HEK293 (cell line): ENCODE results near the gene MED20.

Experiments
- CTCF ChIA-PET: fragments of 350-600 bp; formaldehyde crosslinking; extraction: SDS; loops from one replicate; lab custom pipeline; 2021; ENCODE audit warnings: antibody characterized with exemption; lab: Yijun Ruan, JAX
- POLR2A ChIA-PET: fragments of 300-600 bp; formaldehyde crosslinking; extraction: SDS; loops from one replicate; lab custom pipeline; 2020; ENCODE audit warnings: antibody characterized with exemption, inconsistent platforms; lab: Yijun Ruan, JAX
- H3K27ac ChIP-seq: fragments of 200-500 bp; sonication (Bioruptor generic); 2 replicates; pipeline ENCODE4 v1.5.1; 2014; ENCODE audit warnings: low read depth, low read length, control low read depth, inconsistent platforms; ENCODE audit errors: extremely low read depth
- H3K36me3 ChIP-seq, 2 experiments: fragments of 200-500 bp in 1 of 2; sonication (Bioruptor generic) in 1 of 2; 1 replicate in 1 of 2; 2 replicates in 1 of 2; pipeline ENCODE4 v1.5.1; 2014 to 2017; ENCODE audit warnings: inconsistent platforms in 2 of 2, low read length in 2 of 2; ENCODE audit not compliant: control insufficient read depth in 2 of 2, insufficient read depth in 1 of 2
- H3K4me1 ChIP-seq: fragments of 200-500 bp; sonication (Bioruptor generic); 2 replicates; pipeline ENCODE4 v1.5.1; 2014; ENCODE audit warnings: mild to moderate bottlenecking, low read length, inconsistent platforms; ENCODE audit not compliant: control insufficient read depth, insufficient read depth
- H3K4me3 ChIP-seq: 2 replicates; pipeline ENCODE4 v1.5.1; 2011; ENCODE audit warnings: low read depth, mild to moderate bottlenecking, control low read depth, low read length, moderate library complexity
- H3K9me3 ChIP-seq: fragments of 200-500 bp; sonication (Bioruptor generic); 2 replicates; pipeline ENCODE4 v1.5.1; 2014; ENCODE audit warnings: low read depth, low read length, inconsistent platforms; ENCODE audit not compliant: control insufficient read depth, insufficient read depth
- BCL6B ChIP-seq: fragments of 450-650 bp; formaldehyde crosslinking; IDR thresholded peaks from 2 replicates; pipeline ENCODE4 v1.5.1; 2017; ENCODE audit warnings: missing biosample characterization, missing genetic modification characterization
- EGR2 ChIP-seq: fragments of 450-650 bp; formaldehyde crosslinking; IDR thresholded peaks from 2 replicates; pipeline ENCODE4 v1.5.1; 2016; ENCODE audit warnings: low read depth, missing biosample characterization, missing genetic modification characterization
- FEZF1 ChIP-seq: fragments of 450-650 bp; formaldehyde crosslinking; IDR thresholded peaks from 2 replicates; pipeline ENCODE4 v1.5.1; 2016; ENCODE audit warnings: missing biosample characterization, missing genetic modification characterization
- GLIS2 ChIP-seq: fragments of 450-650 bp; formaldehyde crosslinking; IDR thresholded peaks from 2 replicates; pipeline ENCODE4 v1.5.1; 2016; ENCODE audit warnings: missing biosample characterization, missing genetic modification characterization
- OSR2 ChIP-seq: fragments of 450-650 bp; formaldehyde crosslinking; IDR thresholded peaks from 2 replicates; pipeline ENCODE4 v1.5.1; 2016; ENCODE audit warnings: missing biosample characterization, missing genetic modification characterization
- PRDM10 ChIP-seq: fragments of 450-650 bp; formaldehyde crosslinking; IDR thresholded peaks from 2 replicates; pipeline ENCODE4 v1.5.1; 2016; ENCODE audit warnings: missing biosample characterization, missing genetic modification characterization
- PRDM6 ChIP-seq: fragments of 450-650 bp; formaldehyde crosslinking; IDR thresholded peaks from 2 replicates; pipeline ENCODE4 v1.5.1; 2017; ENCODE audit warnings: missing biosample characterization, missing genetic modification characterization
- SP7 ChIP-seq: fragments of 450-650 bp; formaldehyde crosslinking; IDR thresholded peaks from 2 replicates; pipeline ENCODE4 v1.5.1; 2016; ENCODE audit warnings: missing biosample characterization, missing genetic modification characterization
- ZFP41 ChIP-seq: fragments of 450-650 bp; formaldehyde crosslinking; IDR thresholded peaks from 2 replicates; pipeline ENCODE4 v1.5.1; 2016; ENCODE audit warnings: missing biosample characterization, missing genetic modification characterization, borderline replicate concordance
- ZNF2 ChIP-seq: fragments of 450-650 bp; formaldehyde crosslinking; IDR thresholded peaks from 2 replicates; pipeline ENCODE4 v1.5.1; 2016; ENCODE audit warnings: missing biosample characterization, missing genetic modification characterization
- ZNF239 ChIP-seq: fragments of 450-650 bp; formaldehyde crosslinking; IDR thresholded peaks from 2 replicates; pipeline ENCODE4 v1.5.1; 2016; ENCODE audit warnings: missing biosample characterization, missing genetic modification characterization
- ZNF280D ChIP-seq: fragments of 450-650 bp; formaldehyde crosslinking; IDR thresholded peaks from 2 replicates; pipeline ENCODE4 v1.5.1; 2016; ENCODE audit warnings: missing biosample characterization, missing genetic modification characterization
- ZNF292 ChIP-seq: fragments of 450-650 bp; formaldehyde crosslinking; IDR thresholded peaks from 2 replicates; pipeline ENCODE4 v1.5.1; 2016; ENCODE audit warnings: low read depth, missing biosample characterization, missing genetic modification characterization, borderline replicate concordance
- ZNF324 ChIP-seq: fragments of 450-650 bp; formaldehyde crosslinking; IDR thresholded peaks from 2 replicates; pipeline ENCODE4 v1.5.1; 2016; ENCODE audit warnings: missing biosample characterization, missing genetic modification characterization
- ZNF48 ChIP-seq: fragments of 450-650 bp; formaldehyde crosslinking; IDR thresholded peaks from 2 replicates; pipeline ENCODE4 v1.5.1; 2016; ENCODE audit warnings: missing biosample characterization, missing genetic modification characterization
- ZNF501 ChIP-seq: fragments of 450-650 bp; formaldehyde crosslinking; IDR thresholded peaks from 2 replicates; pipeline ENCODE4 v1.5.1; 2016; ENCODE audit warnings: missing biosample characterization, missing genetic modification characterization
- ZNF510 ChIP-seq: fragments of 450-650 bp; formaldehyde crosslinking; IDR thresholded peaks from 2 replicates; pipeline ENCODE4 v1.5.1; 2018; ENCODE audit warnings: mild to moderate bottlenecking, missing genetic modification characterization, missing biosample characterization; ENCODE audit not compliant: insufficient replicate concordance
- ZNF600 ChIP-seq: fragments of 450-650 bp; formaldehyde crosslinking; IDR thresholded peaks from 2 replicates; pipeline ENCODE4 v1.5.1; 2016; ENCODE audit warnings: missing biosample characterization, missing genetic modification characterization
- ZNF610 ChIP-seq: fragments of 450-650 bp; formaldehyde crosslinking; IDR thresholded peaks from 2 replicates; pipeline ENCODE4 v1.5.1; 2016; ENCODE audit warnings: missing biosample characterization, missing genetic modification characterization, borderline replicate concordance
- ZNF677 ChIP-seq: fragments of 450-650 bp; IDR thresholded peaks from 2 replicates; pipeline ENCODE4 v1.5.0; 2018; ENCODE audit warnings: missing biosample characterization, mild to moderate bottlenecking, missing genetic modification characterization, moderate library complexity
- ZSCAN18 ChIP-seq: fragments of 450-650 bp; formaldehyde crosslinking; IDR thresholded peaks from 2 replicates; pipeline ENCODE4 v1.5.1; 2016; ENCODE audit warnings: missing biosample characterization, missing genetic modification characterization

MED20 gene

GRCh38 chr6:41966961-41967311 is 46.0 kb upstream of the MED20 start:
- Histone ChIP-seq H3K4me3 (no peak overlapping the region), H3K36me3 (no peaks in the 10 kb centered on the region; a peak in 1 of 3 replicates), H3K9me3 (no peaks in the 10 kb centered on the region), H3K27ac (no peak overlapping the region), H3K4me1 (no peaks in the 10 kb centered on the region)
- TF ChIP-seq PRDM10 (tag by site-specific recombination): peak; percentile 32; the same call in 1 of the 2 replicates
- TF ChIP-seq ZNF600 (tag by site-specific recombination): no peak
- CTCF ChIA-PET: interaction anchor here (0.9 to 1.8 kb wide), 3 partner anchors 30 to 284 kb away, joined by 3 to 7 read pairs (median 4); no protein-coding TSS in a partner anchor
- POLR2A ChIA-PET: no interaction called here

GRCh38 chr6:41966214-41966920 is 45.4 kb upstream of the MED20 start:
- ChIA-PET CTCF (interaction anchor here (0.6 to 1.8 kb wide), 3 partner anchors 30 to 283 kb away, joined by 3 to 7 read pairs (median 4); partner anchors contain the start of genes BYSL and MED20), POLR2A (no interaction called here)
- no peaks in the 10 kb centered on the region; a peak in 1 of 3 replicates for H3K36me3 ChIP-seq
- H3K9me3 ChIP-seq: no peaks in the 10 kb centered on the region
- H3K4me3 ChIP-seq: no peak overlapping the region
- H3K27ac ChIP-seq: no peak overlapping the region
- TF ChIP-seq GLIS2 (tag by site-specific recombination) (no peak), SP7 (tag by site-specific recombination) (no peak), FEZF1 (tag by site-specific recombination) (no peak), ZNF501 (tag by site-specific recombination) (no peak), ZNF292 (no peak), ZNF324 (tag by site-specific recombination) (no peak), ZNF510 (tag by site-specific recombination) (no peak), ZNF48 (tag by site-specific recombination) (no peak), ZNF280D (tag by site-specific recombination) (no peak), PRDM6 (no peak), ZSCAN18 (no peak), BCL6B (no peak), OSR2 (tag by site-specific recombination) (no peak), ZNF610 (no peak), ZFP41 (tag by site-specific recombination) (no peak), ZNF239 (tag by site-specific recombination) (no peak), ZNF677 (no peak), EGR2 (tag by site-specific recombination) (no peak), ZNF2 (tag by site-specific recombination) (no peak)
- TF ChIP-seq, all 188 proteins: peak for 0
- H3K4me1 ChIP-seq: no peaks in the 10 kb centered on the region
